Trophoblast cell (in vitro differentiated cells and primary cell): ENCODE measurements around the gene MLLT10.
"Not testable (repeated sequence)": the region's sequence is repeated elsewhere in the genome, so short reads cannot be mapped to it uniquely, and the experiment has no call there.

Experiments used
- DNase-seq, 2 donors: peaks; one replicate each; pipeline ENCODE4 v3.0.0-alpha.2; 2016
- H2AFZ ChIP-seq: 2 replicates; pipeline ENCODE4 v1.6.1; 2013; ENCODE audit warnings: low read length, moderate library complexity, mild to moderate bottlenecking; ENCODE audit not compliant: insufficient read depth, poor library complexity
- H2AK5ac ChIP-seq: 2 replicates; pipeline ENCODE4 v1.6.1; 2013; ENCODE audit warnings: mild to moderate bottlenecking, low read length
- H2BK120ac ChIP-seq: 2 replicates; pipeline ENCODE4 v1.6.1; 2013; ENCODE audit warnings: low read length, mild to moderate bottlenecking, moderate library complexity; ENCODE audit not compliant: insufficient read depth, poor library complexity
- H2BK12ac ChIP-seq: 2 replicates; pipeline ENCODE4 v1.6.1; 2013; ENCODE audit warnings: mild to moderate bottlenecking, low read length, moderate library complexity
- H2BK5ac ChIP-seq: 2 replicates; pipeline ENCODE4 v1.6.1; 2013; ENCODE audit warnings: low read length, low read depth, moderate library complexity, mild to moderate bottlenecking; ENCODE audit not compliant: poor library complexity
- H3K14ac ChIP-seq: 2 replicates; pipeline ENCODE4 v1.6.1; 2013; ENCODE audit warnings: mild to moderate bottlenecking, low read length
- H3K18ac ChIP-seq: 2 replicates; pipeline ENCODE4 v1.6.1; 2013; ENCODE audit warnings: mild to moderate bottlenecking, low read length
- H3K23ac ChIP-seq: 2 replicates; pipeline ENCODE4 v1.6.1; 2013; ENCODE audit warnings: low read length
- H3K27ac ChIP-seq: 2 replicates; pipeline ENCODE4 v1.5.1; 2013; ENCODE audit warnings: low read depth, mild to moderate bottlenecking, inconsistent platforms, low read length, moderate library complexity
- H3K27me3 ChIP-seq: 2 replicates; pipeline ENCODE4 v1.6.1; 2013; ENCODE audit warnings: inconsistent platforms, mild to moderate bottlenecking, low read length, moderate library complexity; ENCODE audit not compliant: insufficient read depth
- H3K36me3 ChIP-seq, 2 experiments: 1 replicate in 1 of 2; 2 replicates in 1 of 2; pipeline ENCODE4 v1.6.1; 2013; ENCODE audit warnings: low read length in 2 of 2, mild to moderate bottlenecking in 2 of 2, moderate library complexity in 1 of 2; ENCODE audit not compliant: insufficient read depth in 2 of 2, control insufficient read depth in 1 of 2
- H3K4ac ChIP-seq: 2 replicates; pipeline ENCODE4 v1.6.1; 2013; ENCODE audit warnings: low read depth, mild to moderate bottlenecking, low read length, moderate library complexity
- H3K4me1 ChIP-seq, 2 experiments: 1 replicate in 1 of 2; 2 replicates in 1 of 2; pipeline ENCODE4 v1.6.1; 2013; ENCODE audit warnings: low read length in 2 of 2, mild to moderate bottlenecking in 2 of 2, moderate library complexity in 1 of 2; ENCODE audit not compliant: insufficient read depth in 2 of 2, control insufficient read depth in 1 of 2
- H3K4me2 ChIP-seq: 2 replicates; pipeline ENCODE4 v1.6.1; 2013; ENCODE audit warnings: inconsistent platforms, mild to moderate bottlenecking, low read length, moderate library complexity
- H3K4me3 ChIP-seq: 2 replicates; pipeline ENCODE4 v1.5.1; 2013; ENCODE audit warnings: mild to moderate bottlenecking, low read depth, low read length, inconsistent platforms
- H3K79me1 ChIP-seq: one replicate; pipeline ENCODE4 v1.6.1; 2013; ENCODE audit warnings: low read length
- H3K79me2 ChIP-seq: 2 replicates; pipeline ENCODE4 v1.6.1; 2013; ENCODE audit warnings: low read length, mild to moderate bottlenecking; ENCODE audit not compliant: control insufficient read depth, insufficient read depth, poor library complexity
- H3K9ac ChIP-seq: 2 replicates; pipeline ENCODE4 v1.6.1; 2013; ENCODE audit warnings: mild to moderate bottlenecking, low read length
- H3K9me3 ChIP-seq: 2 replicates; pipeline ENCODE4 v1.6.1; 2013; ENCODE audit warnings: low read depth, mild to moderate bottlenecking, control low read depth, inconsistent platforms, low read length; ENCODE audit not compliant: insufficient read depth
- H4K12ac ChIP-seq: 2 replicates; pipeline ENCODE4 v1.6.1; 2013; ENCODE audit warnings: low read depth, mild to moderate bottlenecking, low read length, moderate library complexity
- H4K8ac ChIP-seq: 2 replicates; pipeline ENCODE4 v1.6.1; 2013; ENCODE audit warnings: low read depth, mild to moderate bottlenecking, low read length, moderate library complexity
- H4K91ac ChIP-seq: one replicate; pipeline ENCODE4 v1.6.1; 2013; ENCODE audit warnings: low read depth, mild to moderate bottlenecking, low read length, moderate library complexity
- WGBS: extraction: QIAGEN DNeasy Blood & Tissue Kit; methylation state at CpG from one replicate; pipeline ENCODE4 v1.1.7; 2013; ENCODE audit warnings: missing lambda C conversion rate; ENCODE audit not compliant: insufficient read length, insufficient coverage; ENCODE audit errors: extremely low coverage; 5-methylcytosine and 5-hydroxymethylcytosine counted together

Gene MLLT10

DNA sequence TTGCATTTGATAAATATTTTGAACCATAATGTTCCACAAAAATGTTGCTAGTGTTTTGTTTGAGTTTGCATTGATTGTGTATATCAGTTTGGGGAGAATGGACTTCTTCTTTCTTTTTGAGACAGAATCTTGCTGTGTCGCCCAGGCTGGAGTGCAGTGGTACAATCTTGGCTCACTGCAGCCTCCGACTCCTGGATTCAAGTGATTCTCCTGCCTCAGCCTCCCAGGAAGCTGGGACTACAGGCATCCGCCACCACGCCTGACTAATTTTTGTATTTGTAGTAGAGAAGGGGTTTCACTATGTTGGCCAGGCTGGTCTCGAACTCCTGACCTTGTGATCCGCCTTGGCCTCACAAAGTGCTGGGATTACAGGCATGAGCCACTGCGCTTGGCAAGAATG is 25.0 kb downstream of the MLLT10 start:
- H4K91ac ChIP-seq, H2BK12ac ChIP-seq, H3K4me3 ChIP-seq, H3K23ac ChIP-seq, H2BK5ac ChIP-seq, H3K27ac ChIP-seq, H3K4me1 ChIP-seq, H3K79me1 ChIP-seq, H3K79me2 ChIP-seq, H3K4me2 ChIP-seq, H3K9me3 ChIP-seq, H3K18ac ChIP-seq, H3K27me3 ChIP-seq, H4K12ac ChIP-seq, DNase-seq, H4K8ac ChIP-seq, H2AFZ ChIP-seq, H2AK5ac ChIP-seq, H3K14ac ChIP-seq, H2BK120ac ChIP-seq, H3K9ac ChIP-seq: not testable (repeated sequence)
- H3K4ac ChIP-seq = peak overlapping the region; percentile 27
- H3K36me3 ChIP-seq = peaks cover 20 to 22% of the 10 kb centered on the region in 2 experiments
- no CpG with 5 or more reads among the region's 7 CpGs for WGBS

GRCh38 chr10:21570761-21571521 is 36.9 kb downstream of the MLLT10 start:
- H3K9ac ChIP-seq = no peak overlapping the region
- no peak overlapping the region for H3K23ac ChIP-seq
- H3K4me2 ChIP-seq = no peak overlapping the region
- H3K4ac ChIP-seq = peak overlapping the region; percentile 94
- no peak overlapping the region for H2AFZ ChIP-seq
- H4K91ac ChIP-seq = no peak overlapping the region
- no peaks in the 10 kb centered on the region for H3K79me1 ChIP-seq
- no peaks in the 10 kb centered on the region for H3K9me3 ChIP-seq
- H2BK12ac ChIP-seq = no peak overlapping the region
- H3K79me2 ChIP-seq = peaks cover 7% of the 10 kb centered on the region
- no peak overlapping the region for H3K18ac ChIP-seq
- no peak overlapping the region for H2BK5ac ChIP-seq
- no peaks in the 10 kb centered on the region for H3K27me3 ChIP-seq
- H2BK120ac ChIP-seq = no peak overlapping the region
- no peak overlapping the region for H3K14ac ChIP-seq
- no peak overlapping the region for H2AK5ac ChIP-seq
- H4K12ac ChIP-seq = no peak overlapping the region
- peaks cover 2 to 10% of the 10 kb centered on the region in 2 experiments for H3K36me3 ChIP-seq
- no CpG with 5 or more reads among the region's 3 CpGs for WGBS
- no peak overlapping the region for H4K8ac ChIP-seq
- no peak overlapping the region for H3K27ac ChIP-seq
- H3K4me1 ChIP-seq = no peaks in the 10 kb centered on the region
- DNase-seq = no peak
- H3K4me3 ChIP-seq = no peak overlapping the region

DNA sequence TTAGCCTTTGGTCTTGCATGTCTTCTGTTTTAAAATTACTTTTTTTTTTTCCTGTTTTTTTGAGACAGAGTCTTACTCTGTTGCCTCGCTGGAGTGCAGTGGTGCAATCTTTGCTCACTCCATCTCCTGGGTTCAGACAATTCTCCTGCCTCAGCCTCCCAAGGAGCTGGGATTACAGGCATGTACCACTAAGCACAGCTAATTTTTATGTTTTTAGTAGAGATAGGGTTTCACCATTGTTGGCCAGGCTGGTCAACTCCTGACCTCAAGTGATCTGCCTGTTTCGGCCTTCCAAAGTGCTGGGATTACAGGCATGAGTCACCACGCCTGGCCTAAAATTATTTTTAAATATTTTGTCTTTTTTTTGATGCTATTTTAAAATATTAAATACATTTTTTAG is 38.5 kb downstream of the MLLT10 start:
- H4K12ac ChIP-seq = no peak overlapping the region
- H4K91ac ChIP-seq = no peak overlapping the region
- H2AFZ ChIP-seq = no peak overlapping the region
- no peak overlapping the region for H2BK120ac ChIP-seq
- H3K4me1 ChIP-seq = no peaks in the 10 kb centered on the region
- H2AK5ac ChIP-seq = no peak overlapping the region
- no peak overlapping the region for H2BK5ac ChIP-seq
- no peak overlapping the region for H3K4me3 ChIP-seq
- H2BK12ac ChIP-seq = no peak overlapping the region
- no peak overlapping the region for H3K4me2 ChIP-seq
- no peak overlapping the region for H3K9ac ChIP-seq
- H3K9me3 ChIP-seq = no peaks in the 10 kb centered on the region
- H3K14ac ChIP-seq = no peak overlapping the region
- no peak overlapping the region for H3K23ac ChIP-seq
- H3K27ac ChIP-seq = no peak overlapping the region
- peak overlapping the region; percentile 53 for H3K18ac ChIP-seq
- WGBS = no CpG with 5 or more reads among the region's 3 CpGs
- no peaks in the 10 kb centered on the region for H3K27me3 ChIP-seq
- H3K79me1 ChIP-seq = no peaks in the 10 kb centered on the region
- peaks cover 6% of the 10 kb centered on the region for H3K79me2 ChIP-seq
- DNase-seq = no peak
- peak overlapping the region; percentile 10 for H4K8ac ChIP-seq
- H3K4ac ChIP-seq = no peak overlapping the region
- H3K36me3 ChIP-seq = peaks cover 2 to 11% of the 10 kb centered on the region in 2 experiments

- H3K27me3 ChIP-seq, H3K4me3 ChIP-seq, H3K14ac ChIP-seq, H3K9ac ChIP-seq, H3K27ac ChIP-seq, H3K18ac ChIP-seq, H3K9me3 ChIP-seq, H3K79me1 ChIP-seq, H4K12ac ChIP-seq, H3K4me1 ChIP-seq, H4K8ac ChIP-seq, H2AK5ac ChIP-seq, H4K91ac ChIP-seq, H3K23ac ChIP-seq, H3K4ac ChIP-seq, H3K79me2 ChIP-seq, H2BK120ac ChIP-seq, H3K4me2 ChIP-seq, H2BK12ac ChIP-seq, H2BK5ac ChIP-seq, DNase-seq, H2AFZ ChIP-seq: not testable (repeated sequence)
- peaks cover 2 to 16% of the 10 kb centered on the region in 2 experiments for H3K36me3 ChIP-seq
- WGBS = no CpG with 5 or more reads among the region's 2 CpGs
Observed at GRCh38 chr10:21574514-21574913, 40.5 kb downstream of the MLLT10 start.
